Measurements from ENCODE around the gene SMIM31. TPM values are rescaled to one million over a fixed set of nuclear protein-coding genes. Genes with fewer than 3 reads are reported as not detected.
A peak's percentile ranks its signal among the peaks of the same experiment; 100 is the strongest.

The SMIM31 gene
- total RNA-seq, 3 donors from 2014 or later (not counting 1 experiment from before 2014, with no cell fraction given) = not detected

GRCh38 chr4:164725066-164725465 is 28.9 kb upstream of the SMIM31 start:
- DNase-seq (peak in 1 of 2 donors; percentile 6), ATAC-seq (peak; percentile 58 to 90 (median 73))
- peaks cover 23 to 43% of the 10 kb centered on the region in 2 donors for H3K4me1 Mint-ChIP-seq
- Histone ChIP-seq H3K27me3 (ENCODE audit: control insufficient read depth, insufficient read depth, low read length) (no peaks in the 10 kb centered on the region), H3K4me1 (ENCODE audit: control insufficient read depth, insufficient read depth, low read length) (peaks cover 3% of the 10 kb centered on the region), H3K27ac (ENCODE audit: low read length) (no peak overlapping the region), H3K4me3 (ENCODE audit: low read length) (no peak overlapping the region), H3K36me3 (ENCODE audit: control insufficient read depth, insufficient read depth, low read length) (no peaks in the 10 kb centered on the region), H3K9me3 (ENCODE audit: control insufficient read depth, insufficient read depth, low read length) (no peaks in the 10 kb centered on the region)
- H3K9me3 Mint-ChIP-seq = peaks cover 0 to 2% of the 10 kb centered on the region in 2 donors
- H3K4me3 Mint-ChIP-seq = peak overlapping the region; percentile 59
- peaks cover 3 to 11% of the 10 kb centered on the region in 2 donors for H3K27me3 Mint-ChIP-seq (ENCODE audit: low read depth in 2 of 2)
- no peak for TF ChIP-seq CTCF (IDR thresholded peaks at IDR 0.05)
- intact Hi-C loops (cut with micrococcal nuclease) = loop anchor here (10.0 kb wide), 1 partner anchor 1560 kb away; the partner anchor contains the start of gene NAF1
- no peak overlapping the region for H3K27ac Mint-ChIP-seq
- H3K36me3 Mint-ChIP-seq = no peaks in the 10 kb centered on the region
- WGBS (ENCODE audit: insufficient coverage) = 34% methylated on average over 4 of the region's 4 CpGs

- Mint-ChIP-seq H3K36me3 (no peaks in the 10 kb centered on the region), H3K4me1 (peaks cover 8 to 40% of the 10 kb centered on the region in 2 donors), H3K27ac (no peak overlapping the region), H3K9me3 (no peaks in the 10 kb centered on the region), H3K4me3 (no peak overlapping the region), H3K27me3 (ENCODE audit: low read depth in 2 of 2) (peaks cover 0 to 5% of the 10 kb centered on the region in 2 donors)
- ATAC-seq = peak in 2 of 3 donors; percentile 45 to 69
- no peaks in the 10 kb centered on the region for H3K9me3 ChIP-seq (ENCODE audit: control insufficient read depth, insufficient read depth, low read length)
- WGBS (ENCODE audit: insufficient coverage) = 53% methylated on average over 4 of the region's 4 CpGs
- H3K36me3 ChIP-seq (ENCODE audit: control insufficient read depth, insufficient read depth, low read length) = no peaks in the 10 kb centered on the region
- no peak for DNase-seq
- no peak overlapping the region for H3K4me3 ChIP-seq (ENCODE audit: low read length)
- intact Hi-C loops (cut with micrococcal nuclease) = loop anchor here (1.0 kb wide), 1 partner anchor 1181 kb away; no protein-coding TSS in a partner anchor
- TF ChIP-seq CTCF (IDR thresholded peaks at IDR 0.05) = no peak
- H3K27me3 ChIP-seq (ENCODE audit: control insufficient read depth, insufficient read depth, low read length) = no peaks in the 10 kb centered on the region
- H3K27ac ChIP-seq (ENCODE audit: low read length) = no peak overlapping the region
- no peaks in the 10 kb centered on the region for H3K4me1 ChIP-seq (ENCODE audit: control insufficient read depth, insufficient read depth, low read length)
Measured at GRCh38 chr4:164730705-164731393, 23.1 kb upstream of the SMIM31 start.

- WGBS (ENCODE audit: insufficient coverage) = 0% methylated on average over 3 of the region's 5 CpGs
- intact Hi-C loops (cut with micrococcal nuclease) = loop anchor here (1.0 kb wide), 1 partner anchor 15 kb away; no protein-coding TSS in a partner anchor
- peak; percentile 43 to 68 for DNase-seq
- Mint-ChIP-seq H3K9me3 (no peaks in the 10 kb centered on the region), H3K27me3 (ENCODE audit: low read depth in 2 of 2) (peaks cover 0 to 5% of the 10 kb centered on the region in 2 donors), H3K4me3 (no peak overlapping the region), H3K36me3 (no peaks in the 10 kb centered on the region), H3K27ac (no peak overlapping the region), H3K4me1 (peaks cover 8 to 40% of the 10 kb centered on the region in 2 donors)
- no peaks in the 10 kb centered on the region for H3K9me3 ChIP-seq (ENCODE audit: control insufficient read depth, insufficient read depth, low read length)
- no peak overlapping the region for H3K4me3 ChIP-seq (ENCODE audit: low read length)
- peak; percentile 95 for TF ChIP-seq CTCF (IDR thresholded peaks at IDR 0.05)
- no peak overlapping the region for H3K27ac ChIP-seq (ENCODE audit: low read length)
- H3K36me3 ChIP-seq (ENCODE audit: control insufficient read depth, insufficient read depth, low read length) = no peaks in the 10 kb centered on the region
- no peaks in the 10 kb centered on the region for H3K27me3 ChIP-seq (ENCODE audit: control insufficient read depth, insufficient read depth, low read length)
- H3K4me1 ChIP-seq (ENCODE audit: control insufficient read depth, insufficient read depth, low read length) = no peaks in the 10 kb centered on the region
- ATAC-seq = peak; percentile 65 to 75 (median 73)
Measured at GRCh38 chr4:164731827-164732474, 22.0 kb upstream of the SMIM31 start.
